ENCODE results near the gene C3orf20.
A peak's percentile ranks its signal among the peaks of the same experiment; 100 is the strongest.
"Not testable (repeated sequence)": the region's sequence is repeated elsewhere in the genome, so short reads cannot be mapped to it uniquely, and the experiment has no call there.

The C3orf20 gene

DNA sequence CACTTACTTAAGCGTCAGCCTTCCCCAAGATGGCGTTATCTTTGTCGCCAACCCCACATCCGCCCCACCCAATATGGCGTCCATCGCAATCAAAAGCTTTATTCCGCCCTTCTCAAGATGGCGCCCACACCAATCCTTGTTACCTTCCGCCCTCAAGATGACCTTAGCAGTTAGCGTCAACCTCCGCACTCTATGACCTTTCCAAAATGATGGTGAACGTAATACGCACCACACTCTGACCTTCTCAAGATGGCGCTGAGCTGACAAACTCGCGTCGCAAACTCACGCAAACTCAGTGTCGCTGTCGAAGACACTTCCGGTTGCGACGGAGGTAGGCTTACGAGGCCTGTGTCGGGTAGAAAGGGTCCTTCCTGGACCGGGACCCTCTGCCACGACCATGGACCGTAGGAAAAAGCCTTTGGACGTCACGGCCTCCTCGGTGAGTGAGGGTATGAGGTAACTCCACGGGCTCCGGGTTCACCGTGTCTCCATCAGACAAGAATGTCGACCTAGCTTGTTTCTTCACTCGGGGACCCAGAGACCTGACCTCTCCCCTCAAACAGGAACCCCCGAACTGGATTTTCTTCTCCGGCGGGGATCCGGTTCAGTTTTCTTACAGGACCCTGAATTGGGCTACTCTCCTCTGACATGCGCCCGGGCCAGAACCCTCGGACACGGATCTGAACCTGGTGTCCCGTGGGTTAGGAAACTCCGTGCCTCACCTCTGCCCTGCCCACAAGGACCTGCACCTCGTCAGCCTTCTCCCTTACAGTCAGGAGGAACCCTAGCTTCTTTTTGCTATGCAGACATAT lies 23.3 kb upstream of the C3orf20 start, which contains the start of gene CCDC174:
Gene CCDC174 (plus strand): TSS at position 323 of the 812 bp plus-strand sequence. CDS start 75 bp downstream, at position 398.
- peak; percentile 70 to 94 (median 88) for DNase-seq

DNA sequence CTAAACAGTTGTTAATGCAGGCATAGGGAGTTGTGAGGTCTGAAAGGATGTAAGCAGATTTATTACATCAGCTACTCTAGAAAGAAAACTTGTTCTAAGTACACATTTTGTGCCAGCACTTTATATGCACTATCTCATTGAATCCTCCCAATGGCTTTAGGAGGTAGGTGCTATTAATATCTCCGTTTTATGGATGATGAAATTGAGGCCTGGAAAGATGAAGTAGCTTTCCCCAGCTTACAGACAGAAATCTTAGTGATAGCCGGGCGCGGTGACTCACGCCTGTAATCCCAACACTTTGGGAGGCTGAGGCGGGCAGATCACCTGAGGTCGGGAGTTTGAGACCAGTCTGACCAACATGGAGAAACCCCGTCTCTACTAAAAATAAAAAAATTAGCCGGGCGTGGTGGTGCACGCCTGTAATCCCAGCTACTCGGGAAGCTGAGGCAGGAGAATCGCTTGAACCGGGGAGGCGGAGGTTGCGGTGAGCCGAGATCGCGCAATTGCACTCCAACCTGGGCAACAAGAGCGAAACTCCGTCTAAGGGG lies 22.5 kb upstream of the C3orf20 start:
- DNase-seq: not testable (repeated sequence)

DNA sequence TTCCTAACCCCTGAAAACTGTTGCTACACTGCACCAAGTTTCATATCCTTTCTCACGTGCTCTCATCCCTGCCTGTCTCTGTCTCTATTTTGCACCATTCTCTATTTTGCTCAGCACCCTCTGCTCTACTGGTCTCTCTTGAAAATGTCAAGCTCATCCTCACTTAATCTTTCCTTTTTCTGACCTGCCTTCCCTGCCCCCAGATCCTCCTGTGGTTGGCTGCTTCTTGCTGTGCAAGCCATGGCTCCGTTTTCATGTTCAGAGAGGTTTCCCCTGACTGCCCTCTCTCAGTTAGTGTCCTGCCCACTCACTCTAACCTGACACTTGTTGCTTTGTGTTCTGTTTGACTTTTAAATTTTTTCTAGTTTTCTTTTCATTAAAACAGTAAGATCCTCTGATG lies 17.4 kb upstream of the C3orf20 start:
- no peak for DNase-seq

DNA sequence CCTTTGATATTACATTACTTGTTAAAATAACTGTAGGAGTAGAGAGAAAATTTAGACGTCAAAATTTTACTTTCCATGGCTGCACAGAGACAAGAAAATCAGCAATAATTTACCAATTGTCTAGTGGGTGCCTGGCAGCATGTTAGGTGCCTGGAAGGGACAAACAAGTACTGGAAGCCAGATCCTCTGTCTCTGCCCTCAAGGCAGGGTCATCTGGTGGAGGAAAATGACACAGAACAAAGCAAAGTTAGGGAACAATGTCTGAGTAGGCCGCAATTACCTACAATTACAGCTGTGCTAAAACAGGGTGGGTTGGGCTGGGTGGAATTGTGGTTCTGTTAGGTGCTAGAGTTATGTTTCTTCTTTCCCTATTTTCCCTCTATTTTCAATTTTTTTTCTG lies 16.0 kb upstream of the C3orf20 start:
- no peak for DNase-seq

DNA sequence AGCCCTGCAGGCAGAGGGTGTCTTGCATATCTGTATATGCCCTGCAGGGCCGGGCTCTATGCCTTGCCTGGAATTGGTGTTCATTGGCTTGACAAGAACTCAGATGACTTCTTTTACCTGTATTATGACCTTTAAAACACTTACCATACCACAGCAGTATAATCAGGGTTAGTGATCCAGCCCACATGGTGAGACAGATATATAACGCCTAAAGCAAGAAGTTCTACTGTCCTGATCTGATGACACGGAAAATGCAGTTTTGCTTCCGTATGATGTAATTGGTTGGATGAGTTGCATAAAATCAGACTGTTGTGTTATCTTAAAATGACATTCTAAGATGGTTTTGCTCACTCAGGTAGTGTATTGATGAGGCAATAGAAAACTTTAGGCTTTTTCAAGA lies 14.0 kb upstream of the C3orf20 start:
- no peak for DNase-seq

DNA sequence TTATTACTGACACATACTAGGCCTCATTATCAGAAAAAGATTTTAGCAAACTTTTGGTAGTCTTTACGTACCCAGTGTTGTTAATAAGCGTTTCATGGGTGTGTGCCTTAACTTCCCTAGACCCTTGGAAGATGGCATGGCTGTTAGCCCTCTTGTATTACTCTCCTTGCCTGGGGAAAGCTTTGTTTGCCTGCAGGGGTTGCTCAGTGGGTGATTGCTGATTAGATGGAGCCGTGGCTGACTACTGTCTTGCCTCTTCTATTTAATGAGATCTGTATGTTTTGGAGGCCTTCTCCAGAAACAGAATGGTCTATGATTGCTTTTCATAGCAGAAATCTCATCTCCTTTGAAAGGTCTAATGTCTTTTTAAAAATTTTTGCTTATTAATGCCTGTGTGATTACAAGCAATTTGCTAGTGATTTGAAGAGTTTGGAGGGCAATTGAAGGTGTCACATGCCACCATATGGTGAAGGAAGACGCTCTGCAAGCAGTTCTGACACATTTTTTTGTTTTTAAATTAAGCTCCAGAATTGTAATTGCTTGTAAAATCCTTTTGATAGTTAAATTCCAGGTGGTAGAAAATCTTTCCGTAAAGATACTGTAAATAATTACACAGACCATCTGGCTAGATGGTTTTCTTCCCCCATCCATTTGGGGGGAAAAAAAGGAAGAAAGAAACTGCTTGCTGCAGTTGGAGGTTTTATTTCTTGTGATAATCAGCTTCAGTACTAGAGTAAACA lies 11.4 kb upstream of the C3orf20 start:
- no peak for DNase-seq

DNA sequence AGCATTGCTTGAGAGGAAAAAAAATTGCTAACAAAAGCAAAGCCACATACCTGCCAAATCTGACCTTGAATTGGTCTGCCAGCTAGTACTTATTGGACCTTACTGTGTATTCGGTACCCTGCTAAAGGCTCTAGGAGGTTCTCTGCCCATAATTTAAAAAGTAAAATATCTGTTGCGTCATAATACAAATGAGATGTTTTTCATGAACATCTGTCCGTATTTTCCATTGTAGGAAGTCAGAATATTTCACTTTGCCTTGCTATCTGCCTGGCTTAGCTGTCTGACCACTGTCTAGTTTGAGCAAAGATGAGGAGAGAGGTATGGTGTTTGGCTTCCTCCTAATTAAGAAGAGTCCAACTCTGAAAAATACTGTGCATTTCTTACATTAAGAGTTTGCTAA lies 10.8 kb upstream of the C3orf20 start:
- no peak for DNase-seq

DNA sequence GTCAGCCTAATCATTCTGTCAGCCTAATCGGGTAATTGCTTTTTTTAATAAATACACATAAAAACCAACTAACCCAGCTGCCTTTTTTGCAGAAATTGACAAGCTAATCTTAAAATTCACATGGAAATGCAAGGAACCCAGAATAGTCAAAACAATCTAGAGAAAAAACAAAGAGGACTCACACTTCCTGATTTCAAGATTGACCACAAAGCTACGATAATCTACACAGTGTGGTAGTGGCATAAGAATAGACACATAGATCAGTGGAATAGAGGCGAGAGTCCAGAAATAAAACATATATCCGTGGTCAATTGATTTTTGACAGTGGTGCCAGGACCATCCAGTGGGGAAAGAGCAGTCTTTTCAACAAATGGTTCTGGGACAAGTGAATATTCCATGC lies 2.4 kb upstream of the C3orf20 start:
- no peak for DNase-seq

DNA sequence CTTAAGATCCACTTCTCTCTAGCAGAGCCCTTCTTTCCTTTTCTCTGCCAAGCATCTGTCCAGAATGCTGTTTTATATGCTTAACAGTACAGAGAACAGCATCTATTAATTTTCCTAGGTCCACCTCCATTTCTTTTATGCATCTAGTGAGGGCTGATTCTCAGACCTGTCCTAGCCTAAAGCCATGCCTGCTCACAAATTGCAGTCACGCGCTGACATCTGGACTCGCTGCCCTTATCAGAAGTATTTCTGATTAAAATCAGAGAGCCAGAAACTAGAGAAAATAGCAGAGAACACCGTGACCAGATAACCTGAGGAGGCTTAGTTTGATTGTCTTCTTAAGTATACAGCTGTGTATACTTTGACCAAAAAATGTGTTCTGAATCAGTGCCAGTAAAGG lies 1.9 kb downstream of the C3orf20 start:
- DNase-seq: no peak

DNA sequence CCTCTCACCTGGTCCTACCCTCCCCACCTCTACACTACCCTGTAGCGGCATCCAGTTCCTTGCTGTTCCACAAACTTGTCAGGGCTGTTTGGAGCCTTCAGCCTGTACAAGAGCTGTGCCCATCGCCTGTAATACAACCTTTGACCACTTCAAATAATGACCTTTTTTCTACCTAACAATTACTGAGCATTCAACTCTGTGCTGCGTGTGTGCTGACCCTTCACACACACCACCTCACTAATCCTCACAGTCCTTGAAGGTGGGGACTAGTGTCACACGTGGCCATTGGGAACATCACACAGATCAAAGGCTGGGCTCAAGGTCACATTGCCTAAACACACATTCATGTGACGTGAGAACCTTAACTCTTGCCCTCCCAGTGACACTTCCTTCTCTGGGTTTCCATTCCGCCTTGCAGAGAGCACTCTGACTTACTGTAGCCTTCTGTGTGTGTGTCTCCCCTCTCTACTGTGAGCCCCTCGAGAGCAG lies 3.1 kb downstream of the C3orf20 start:
- no peak for DNase-seq

DNA sequence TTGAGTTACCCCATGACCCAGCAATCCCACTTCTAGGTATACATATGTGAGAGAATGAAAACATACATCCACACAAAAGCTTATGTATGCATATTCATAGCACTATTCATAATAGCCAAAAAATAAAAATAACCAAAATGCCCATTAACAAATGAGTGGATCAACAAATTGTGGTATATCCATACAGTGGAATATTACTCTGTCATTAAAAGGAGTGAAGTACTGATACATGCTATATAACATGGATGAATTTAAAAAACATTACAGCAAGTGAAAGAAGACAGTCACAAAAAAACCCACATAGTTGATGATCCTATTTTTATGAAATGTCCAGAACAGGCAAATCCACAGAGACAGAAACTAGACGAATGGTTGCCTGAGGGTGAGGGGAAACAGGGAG lies 5.2 kb downstream of the C3orf20 start:
- no peak for DNase-seq

DNA sequence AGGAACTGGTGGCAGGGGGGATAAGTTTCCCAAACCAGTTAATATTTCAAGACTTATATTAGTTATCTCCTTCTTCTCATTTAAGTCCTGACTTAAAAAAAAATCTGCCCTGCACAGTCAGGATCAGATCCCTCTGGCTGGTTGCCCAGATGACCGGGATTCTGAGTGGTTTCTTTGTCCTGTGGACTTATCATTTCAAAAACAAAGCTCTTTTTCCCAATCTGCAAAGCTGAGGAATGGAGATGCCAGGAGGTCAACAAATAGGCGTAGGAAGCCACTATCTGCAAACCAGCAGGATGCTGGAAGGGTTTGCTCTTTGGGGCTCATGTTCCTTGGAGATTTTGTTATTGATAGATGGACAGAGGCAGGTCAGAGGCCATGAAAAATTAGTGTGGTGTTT lies 5.8 kb downstream of the C3orf20 start:
- no peak for DNase-seq

DNA sequence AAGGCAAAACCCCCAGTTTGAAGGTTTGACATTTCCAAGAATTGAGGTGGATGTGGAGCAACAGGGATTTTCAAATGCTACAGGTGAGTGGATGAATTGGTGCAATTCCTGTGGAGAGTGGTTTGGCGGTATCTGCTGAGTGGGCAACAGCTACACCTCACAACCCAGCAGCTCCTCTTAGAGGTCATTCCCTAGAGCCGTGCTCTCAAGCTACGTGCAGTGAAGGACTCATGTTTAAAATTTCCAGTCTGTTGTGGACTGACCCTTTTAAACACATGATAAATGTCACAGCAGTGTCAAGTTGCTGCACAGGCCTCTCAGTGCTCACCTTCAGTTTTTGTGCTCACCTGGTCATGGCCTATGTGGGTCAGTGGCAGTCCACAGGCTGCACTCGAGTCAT lies 9.5 kb downstream of the C3orf20 start:
- no peak for DNase-seq

DNA sequence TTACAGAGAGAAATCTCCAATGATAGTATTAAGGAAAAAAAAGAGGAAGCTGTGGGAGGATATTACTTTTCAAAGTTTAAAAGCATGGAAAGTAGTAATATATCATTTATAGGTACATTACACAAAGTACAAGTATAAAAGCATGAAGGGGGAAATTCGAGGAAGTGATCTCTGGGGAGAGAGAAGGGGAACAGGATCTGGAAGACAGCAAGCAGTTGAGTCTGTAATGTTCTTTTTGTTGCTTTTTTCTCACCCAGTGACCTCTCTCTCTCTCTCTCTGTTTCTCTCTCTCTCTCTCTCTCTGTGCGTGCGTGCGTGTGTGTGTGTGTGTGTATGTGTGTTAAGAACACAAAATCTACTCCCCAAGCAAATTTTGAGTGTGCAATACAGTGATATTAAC lies 10.2 kb downstream of the C3orf20 start:
- DNase-seq: no peak

DNA sequence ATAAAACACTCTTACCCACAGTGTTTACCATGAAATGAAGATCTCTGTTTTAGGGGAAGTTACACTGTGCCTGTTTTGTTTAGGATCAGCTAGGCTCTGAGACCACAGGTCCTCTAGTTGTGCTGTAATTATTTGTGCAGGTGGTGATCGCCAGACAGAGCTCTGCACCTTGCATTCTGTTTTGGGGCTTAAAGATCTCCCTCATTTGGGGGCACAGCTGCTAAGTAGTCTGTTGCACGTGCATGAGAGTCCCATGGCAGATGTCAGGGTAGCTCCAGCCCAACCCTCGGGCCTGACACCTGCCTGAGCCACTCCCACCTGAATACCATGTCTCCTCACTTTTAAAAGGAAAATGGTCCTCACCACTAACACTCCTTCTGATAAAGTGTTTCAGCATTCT lies 12.4 kb downstream of the C3orf20 start:
- no peak for DNase-seq

DNA sequence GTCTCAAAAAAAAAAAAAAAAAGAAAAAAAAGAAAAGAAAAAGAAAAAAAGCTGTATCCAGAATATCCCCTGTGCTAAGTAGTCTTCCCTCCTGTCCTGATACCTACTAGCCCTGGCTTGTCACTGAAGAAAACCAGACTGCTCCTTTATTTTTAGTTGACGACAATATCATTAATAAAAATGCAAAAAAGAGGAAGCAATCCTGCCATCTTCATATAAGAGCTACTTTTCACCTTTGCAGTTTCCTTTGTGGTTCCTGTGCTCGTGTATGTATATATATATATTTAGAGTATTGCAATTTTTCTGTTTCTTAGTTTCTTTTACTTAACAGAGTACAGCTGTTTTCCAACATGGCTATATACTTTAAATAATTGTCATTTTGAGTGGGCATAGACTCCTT lies 13.6 kb downstream of the C3orf20 start:
- DNase-seq: no peak

DNA sequence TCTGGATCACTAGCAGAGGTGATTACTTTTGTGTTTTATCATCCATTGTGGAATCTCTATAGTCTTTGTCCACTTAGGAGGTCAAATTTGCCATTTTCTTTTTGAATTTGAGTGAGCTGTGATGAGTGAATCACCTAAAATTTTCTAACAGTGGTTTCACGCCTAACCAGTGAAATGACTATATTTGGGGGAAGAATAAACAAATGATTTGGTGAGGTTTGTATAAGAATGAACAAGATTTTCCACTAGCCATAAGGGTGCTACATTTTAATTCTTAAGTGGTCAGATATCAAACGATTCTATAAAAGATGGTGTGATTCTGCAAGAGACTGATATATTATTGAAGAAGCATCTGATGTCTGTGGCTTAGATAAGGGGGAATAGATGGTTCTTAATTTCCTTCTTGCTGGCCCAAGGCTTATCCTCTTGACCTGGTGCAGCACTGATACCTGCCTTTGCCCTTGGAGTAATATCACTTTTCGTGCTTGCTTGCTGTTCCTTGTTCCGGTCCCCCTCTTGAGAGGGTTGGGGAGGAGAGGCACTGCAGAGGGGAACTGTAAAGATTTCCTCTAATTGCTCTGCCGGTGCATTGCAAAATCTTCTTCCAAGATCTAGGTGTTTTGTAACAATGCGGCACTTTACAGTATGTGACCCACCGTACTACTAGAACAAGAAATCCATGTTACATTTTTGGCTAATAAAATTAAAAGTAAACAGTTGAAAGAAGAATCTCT lies 14.5 kb downstream of the C3orf20 start:
- no peak for DNase-seq

DNA sequence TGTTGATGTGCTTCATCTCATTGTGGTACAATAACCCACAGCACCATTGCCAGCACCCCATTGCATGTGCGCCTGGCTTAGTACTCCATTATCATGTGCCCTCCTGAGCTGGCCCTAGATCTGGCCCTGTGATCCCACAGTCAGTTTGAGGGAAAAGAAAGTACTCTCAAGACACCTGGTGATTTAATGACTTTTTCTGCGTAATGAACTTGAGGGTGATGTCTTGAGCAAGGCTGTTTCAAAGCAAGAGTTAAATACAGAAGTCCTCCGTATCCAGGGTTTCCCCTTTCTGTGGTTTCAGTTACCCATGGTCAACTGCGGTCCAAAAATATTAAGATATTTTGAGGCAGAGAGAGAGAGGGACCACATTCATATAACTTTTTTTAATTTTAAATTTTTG lies 16.3 kb downstream of the C3orf20 start:
- no peak for DNase-seq

DNA sequence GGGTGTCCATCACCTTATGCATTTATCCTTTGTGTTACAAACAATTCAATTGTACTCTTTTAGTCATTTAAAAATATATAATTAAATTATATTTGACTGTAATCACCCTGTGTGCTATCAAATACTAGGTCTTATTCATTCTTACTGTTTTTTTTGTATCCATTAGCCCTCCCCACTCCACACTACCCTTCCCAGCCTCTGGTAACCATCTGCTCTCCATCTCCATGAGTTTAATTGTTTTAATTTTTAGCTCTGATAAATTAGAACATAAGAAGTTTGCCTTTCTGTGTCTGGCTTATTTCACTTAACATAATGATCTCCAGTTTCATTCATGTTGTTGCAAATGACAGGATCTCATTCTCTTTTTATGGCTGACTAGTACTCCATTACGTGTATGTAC lies 16.8 kb downstream of the C3orf20 start:
- DNase-seq: no peak

DNA sequence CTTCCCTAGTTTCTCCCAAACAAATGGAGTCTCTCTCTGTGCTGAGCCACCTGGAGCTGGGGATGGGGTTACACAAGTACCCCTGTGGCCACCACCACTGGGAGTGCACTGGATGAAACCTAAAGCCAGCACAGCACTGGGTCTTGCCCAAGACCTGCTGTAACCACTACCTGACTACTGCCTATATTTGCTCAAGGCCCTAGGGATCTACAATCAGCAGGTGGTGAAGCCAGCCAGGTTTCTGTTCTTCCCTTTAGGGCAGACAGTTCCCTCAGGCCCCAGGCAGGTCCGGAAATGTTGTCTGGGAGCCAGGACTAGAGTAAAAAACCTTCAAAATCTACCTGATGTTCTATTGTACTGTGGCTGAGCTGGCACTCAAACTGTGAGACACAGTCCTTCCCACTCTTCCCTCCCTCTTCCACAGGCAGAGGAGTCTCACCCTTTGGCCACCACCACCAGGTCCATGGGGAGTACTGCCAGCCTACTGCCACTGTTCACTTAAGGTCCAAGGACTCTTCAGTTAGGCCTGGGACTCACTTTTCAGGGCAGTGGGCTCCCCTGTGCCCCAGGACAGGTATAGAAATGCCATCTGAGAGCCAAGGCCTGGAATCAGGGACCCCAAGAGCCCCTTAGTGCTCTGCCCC lies 23.8 kb downstream of the C3orf20 start:
- DNase-seq: no peak

DNA sequence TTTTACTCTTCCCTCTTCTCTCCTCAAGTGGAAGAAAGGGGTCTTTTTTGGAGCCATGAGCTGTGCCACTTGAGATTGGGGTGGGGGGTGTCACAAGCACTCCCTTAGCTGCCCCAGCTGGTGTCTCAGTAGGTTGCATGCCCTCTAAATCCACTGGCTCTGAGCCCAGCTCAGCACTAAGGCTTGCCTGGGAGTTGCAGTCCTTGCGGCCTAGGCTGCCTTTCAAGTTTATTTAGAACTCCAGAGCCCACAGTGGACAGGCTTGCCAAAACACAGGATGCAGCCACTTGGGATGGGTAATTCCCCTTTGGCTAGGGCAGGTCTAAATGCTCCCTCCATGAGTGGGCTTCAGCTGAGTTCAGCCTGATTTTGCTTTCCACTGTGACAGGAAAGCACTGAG lies 24.7 kb downstream of the C3orf20 start:
- no peak for DNase-seq

DNA sequence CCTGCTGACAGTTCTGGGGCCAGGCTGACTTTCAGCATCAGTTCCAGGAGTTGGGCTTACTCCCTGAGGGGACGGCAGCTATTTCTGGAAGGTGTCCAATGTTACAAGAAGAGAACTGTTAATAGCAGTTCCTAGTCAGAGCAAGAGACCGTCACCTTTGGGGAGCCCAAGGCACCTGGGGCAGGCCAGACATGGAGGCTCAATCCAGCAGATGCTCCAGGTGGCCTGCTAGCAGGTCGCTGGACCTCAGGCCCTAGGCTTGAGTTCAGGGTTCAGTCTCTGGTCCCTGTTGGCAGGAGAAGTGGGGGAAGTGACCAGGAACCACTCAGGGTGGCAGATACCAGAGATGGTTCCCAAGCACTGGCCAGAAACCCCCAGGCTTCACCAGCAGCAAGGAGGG lies 25.9 kb downstream of the C3orf20 start:
- no peak for DNase-seq

DNA sequence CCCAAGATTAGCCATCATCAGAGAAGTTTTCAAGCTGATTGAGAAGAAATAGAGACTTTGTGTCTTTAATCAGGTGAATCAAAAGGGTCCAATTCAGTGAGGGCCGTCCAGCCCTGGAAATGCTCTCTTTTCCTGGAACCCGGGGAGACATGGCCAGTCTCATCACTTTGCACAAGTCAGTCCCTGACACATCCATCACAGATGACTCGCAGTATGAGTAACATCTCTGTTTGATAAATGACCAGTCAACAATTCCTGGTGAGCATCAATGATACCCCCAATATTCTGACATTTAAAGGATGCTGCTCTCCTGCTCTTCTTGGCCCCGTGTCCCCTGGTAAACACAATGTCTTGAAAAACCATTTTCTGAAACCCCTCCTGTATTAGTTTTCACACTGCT lies 26.7 kb downstream of the C3orf20 start:
- no peak for DNase-seq
